GM23338 (cell line): ENCODE measurements around the gene ASCL5.

Experiments
- CREB1 ChIP-seq: fragments of 250-450 bp; sonication (Bioruptor Pico); IDR thresholded peaks from 2 replicates; pipeline ENCODE4 v1.5.0; 2020; ENCODE audit warnings: low read depth, mild to moderate bottlenecking, moderate library complexity
- CTCF ChIP-seq, 2 experiments: fragments of 200-600 bp in 1 of 2; sonication (generic) in 1 of 2; conservative IDR thresholded peaks; 2 replicates each; pipeline versions ENCODE4 v1.5.1 to v1.6.1; 2016 to 2017; ENCODE audit warnings: antibody characterized with exemption in 2 of 2, low read depth in 2 of 2, mild to moderate bottlenecking in 2 of 2, moderate library complexity in 1 of 2
- EZH2phosphoT487 ChIP-seq: fragments of 200-600 bp; sonication (generic); IDR thresholded peaks from one replicate; pipeline ENCODE4 v1.8.1; 2018; ENCODE audit warnings: antibody characterized with exemption; ENCODE audit not compliant: unreplicated experiment
- POLR2AphosphoS5 ChIP-seq: IDR thresholded peaks from 2 replicates; pipeline ENCODE4 v1.6.1; 2016; ENCODE audit warnings: antibody characterized with exemption, low read depth
- ZNF114 ChIP-seq: fragments of 250-450 bp; sonication (Bioruptor Pico); IDR thresholded peaks from 2 replicates; pipeline ENCODE4 v1.5.0; 2020; ENCODE audit warnings: mild to moderate bottlenecking, moderate library complexity

GRCh38 chr1:201103666-201104065 is 23.3 kb downstream of the ASCL5 start:
- TF ChIP-seq CTCF (conservative IDR thresholded peaks at IDR 0.05; ENCODE audit: low read depth in 2 of 2) (no peak), EZH2phosphoT487 (no peak), CREB1 (CRISPR knock-in tag) (no peak), ZNF114 (CRISPR knock-in tag) (no peak), POLR2AphosphoS5 (no peak)
